ENCODE data around the gene IL1RAPL1. TPM values are rescaled to one million over a fixed set of nuclear protein-coding genes. Genes with fewer than 3 reads are reported as not detected.

Gene IL1RAPL1
- total and polyA plus RNA-seq, 9 of the 15 experiments (the other 6 are each of a cell fraction or from before 2014, with no cell fraction given): 0.04 to 0.07 (median 0.04) TPM; not detected in 6

GRCh38 chrX:28584025-28584424 is 3.2 kb upstream of the IL1RAPL1 start (continued):
- no peak for TF ChIP-seq CEBPZ (IDR thresholded peaks at IDR 0.05; ENCODE audit: borderline replicate concordance, low read depth, low read length)

GRCh38 chrX:28585767-28586166 is 1.5 kb upstream of the IL1RAPL1 start:
- Histone ChIP-seq H3K9me1 (ENCODE audit: control insufficient read depth, insufficient read depth, low read length) (no peaks in the 10 kb centered on the region), H4K20me1 (replicated peaks; ENCODE audit: control insufficient read depth, insufficient read depth, low read length) (no peaks in the 10 kb centered on the region), H2AFZ (ENCODE audit: low read depth, low read length) (no peak overlapping the region), H3K4me2 (ENCODE audit: insufficient read depth, low read length) (no peak overlapping the region), H3K4me3 (no peak overlapping the region), H3K9me3 (replicated peaks; ENCODE audit: control insufficient read depth, insufficient read depth, low read depth, low read length) (no peaks in the 10 kb centered on the region), H3K4me1 (replicated peaks in 1 of 2; ENCODE audit: control insufficient read depth in 2 of 2, insufficient read depth in 2 of 2, low read length in 2 of 2) (no peaks in the 10 kb centered on the region), H3K79me2 (ENCODE audit: control insufficient read depth, insufficient read depth, low read length) (no peaks in the 10 kb centered on the region), H3K9ac (ENCODE audit: insufficient read depth in 1 of 2, low read depth in 2 of 2, low read length in 2 of 2) (no peak overlapping the region), H3K27me3 (ENCODE audit: control insufficient read depth in 2 of 2, insufficient read depth in 2 of 2, low read length in 2 of 2) (no peaks in the 10 kb centered on the region), H3K27ac (ENCODE audit: extremely low read depth, low read depth, low read length) (no peak overlapping the region), H3K36me3 (ENCODE audit: control insufficient read depth, insufficient read depth, low read length) (no peaks in the 10 kb centered on the region)
- intact Hi-C loops (cut with micrococcal nuclease): no loop called here
- in situ Hi-C loops (cut with MboI): no loop called here
- POLR2A ChIA-PET: no interaction called here
- TF ChIP-seq GABPB1 (CRISPR knock-in tag; IDR thresholded peaks at IDR 0.05) (no peak), U2AF2 (optimal IDR thresholded peaks at IDR 0.05; ENCODE audit: low read depth, low read length) (no peak), TGIF2 (CRISPR knock-in tag; IDR thresholded peaks at IDR 0.05) (no peak), CHD7 (IDR thresholded peaks at IDR 0.05; ENCODE audit: low read depth, low read length) (no peak)
- no TSS peak for BruUV-seq (replicated peaks)
- 0% methylated on average over 10 of the region's 10 CpGs for WGBS (ENCODE audit: insufficient coverage, low coverage, missing lambda C conversion rate)
- FAIRE-seq (no peak), DNase-seq (ENCODE audit: extremely low read depth in 1 of 4, low spot score in 3 of 4) (no peak), ATAC-seq (no peak)
- CTCF ChIA-PET (ENCODE audit: low intra/inter-chr PET ratio): no interaction called here

Data from K562 (cell line).